Peyer's patch (tissue), 4 donors: ENCODE results near the gene MAMSTR.

Experiments used
- CTCF ChIP-seq, 6 experiments: fragments of 450-650 bp in 4 of 6; fragments of 200-600 bp in 2 of 6; sonication (generic) in 1 of 6; IDR thresholded peaks; one replicate each; pipeline ENCODE4 v1.5.1; 2017 to 2019; ENCODE audit warnings: antibody characterized with exemption in 6 of 6, mild to moderate bottlenecking in 3 of 6, moderate library complexity in 1 of 6
- POLR2A ChIP-seq, 2 donors: fragments of 450-650 bp; IDR thresholded peaks; one replicate each; pipeline ENCODE4 v1.5.1; 2017; ENCODE audit warnings: antibody characterized with exemption in 2 of 2, mild to moderate bottlenecking in 2 of 2, moderate library complexity in 2 of 2

GRCh38 chr19:48674921-48675824, 44.4 kb downstream of the MAMSTR start:
- TF ChIP-seq POLR2A (IDR thresholded peaks at IDR 0.05) (no peak), CTCF (IDR thresholded peaks at IDR 0.05) (peak; percentile 69 to 92 (median 86))
